ENCODE data around the gene FAM117B.

FAM117B gene

GRCh38 chr2:202634556-202635427, at the start of gene FAM117B:
FAM117B (plus strand) TSS chr2:202634969; CDS start chr2:202635188, 219 bp downstream.
- peak; percentile 98 for DNase-seq (ENCODE audit: low spot score)

- DNase-seq (ENCODE audit: low spot score): peak; percentile 84
Observed at GRCh38 chr2:202588647-202589581, 45.9 kb upstream of the FAM117B start.

GRCh38 chr2:202589582-202589949, 45.2 kb upstream of the FAM117B start:
- DNase-seq (ENCODE audit: low spot score): no peak

- no peak for DNase-seq (ENCODE audit: low spot score)
Observed at GRCh38 chr2:202592566-202592965, 42.2 kb upstream of the FAM117B start.

GRCh38 chr2:202599105-202599504, 35.7 kb upstream of the FAM117B start:
- no peak for DNase-seq (ENCODE audit: low spot score)

- no peak for DNase-seq (ENCODE audit: low spot score)
Observed at GRCh38 chr2:202599911-202600310, 34.9 kb upstream of the FAM117B start.

GRCh38 chr2:202604699-202605098, 30.1 kb upstream of the FAM117B start:
- no peak for DNase-seq (ENCODE audit: low spot score)

- no peak for DNase-seq (ENCODE audit: low spot score)
Observed at GRCh38 chr2:202605174-202605573, 29.6 kb upstream of the FAM117B start.

DNA sequence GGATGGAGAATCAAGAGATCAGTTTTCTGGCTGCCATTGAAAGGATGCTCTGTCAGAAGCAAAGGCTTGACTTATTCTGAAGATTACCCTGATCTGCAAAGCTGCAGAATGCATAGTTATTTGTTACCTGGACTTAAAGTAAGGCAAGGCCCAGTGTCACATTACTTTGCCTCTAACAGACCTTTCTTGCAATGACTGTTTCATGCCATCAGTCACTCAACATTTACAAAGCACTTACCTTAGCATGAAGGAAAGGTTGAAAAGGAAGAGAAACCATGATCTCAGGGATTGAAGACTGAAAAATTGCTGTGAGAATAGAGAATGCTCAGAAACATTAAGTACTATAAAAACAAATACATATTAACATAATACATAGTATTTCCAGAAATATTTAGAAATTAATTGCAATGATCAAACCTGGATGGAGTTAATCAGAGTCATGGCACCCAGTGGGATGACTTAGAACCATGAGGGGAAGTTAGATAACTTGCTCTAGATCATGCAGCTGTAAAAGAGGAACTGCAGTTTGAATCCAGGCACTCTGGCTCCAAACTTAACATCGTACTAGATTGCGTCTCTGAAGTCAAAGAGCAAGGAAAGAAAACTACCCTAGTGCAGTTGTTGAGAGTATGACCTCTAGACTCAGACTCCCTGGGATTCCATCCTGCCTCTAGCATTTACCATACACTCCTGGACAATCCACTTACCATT, 26.5 kb upstream of the FAM117B start:
- DNase-seq (ENCODE audit: low spot score): no peak

GRCh38 chr2:202609381-202610145, 25.2 kb upstream of the FAM117B start:
- peak; percentile 54 for DNase-seq (ENCODE audit: low spot score)

GRCh38 chr2:202610380-202610779, 24.4 kb upstream of the FAM117B start:
- no peak for DNase-seq (ENCODE audit: low spot score)

DNA sequence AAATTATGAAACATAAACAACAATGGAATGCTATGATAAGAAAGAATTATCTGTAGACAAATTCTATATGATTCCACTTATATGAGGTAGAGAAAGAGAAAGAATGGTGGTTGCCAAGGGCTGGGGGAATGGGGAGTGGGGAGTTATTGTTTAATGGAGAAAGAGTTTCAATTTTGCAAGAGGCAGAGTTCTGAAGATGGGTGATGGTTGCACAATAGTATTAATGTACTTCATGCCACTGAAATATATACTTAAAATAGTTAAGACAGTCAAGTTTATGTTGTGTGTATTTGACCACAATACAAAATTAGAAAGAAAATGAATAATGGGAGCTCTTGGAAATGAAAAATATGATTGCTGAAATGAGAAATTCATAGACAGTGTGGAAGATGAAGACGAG, 22.6 kb upstream of the FAM117B start:
- DNase-seq (ENCODE audit: low spot score): no peak

GRCh38 chr2:202613479-202613878, 21.3 kb upstream of the FAM117B start:
- no peak for DNase-seq (ENCODE audit: low spot score)

GRCh38 chr2:202624133-202624532, 10.6 kb upstream of the FAM117B start:
- DNase-seq (ENCODE audit: low spot score): no peak

DNA sequence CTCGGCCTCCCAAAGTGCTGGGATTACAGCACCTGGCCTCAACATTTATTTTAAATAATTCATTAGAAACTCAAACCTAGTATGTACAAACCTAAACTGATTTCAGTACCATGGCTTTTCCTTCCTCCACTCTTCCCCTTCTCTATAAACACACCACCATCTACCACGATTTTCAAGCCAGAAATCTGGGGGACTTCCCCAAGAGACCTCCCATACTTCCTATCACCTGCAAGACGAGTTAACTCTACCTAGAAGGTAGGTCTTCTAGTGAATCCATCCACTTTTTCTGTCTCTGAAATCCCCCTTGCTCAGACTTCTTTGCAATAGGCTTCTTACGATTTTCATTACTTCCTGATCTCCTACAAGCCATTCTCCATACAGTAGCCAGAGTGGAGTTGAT, 7.7 kb upstream of the FAM117B start:
- no peak for DNase-seq (ENCODE audit: low spot score)

GRCh38 chr2:202628646-202629198, 6.0 kb upstream of the FAM117B start:
- no peak for DNase-seq (ENCODE audit: low spot score)

DNA sequence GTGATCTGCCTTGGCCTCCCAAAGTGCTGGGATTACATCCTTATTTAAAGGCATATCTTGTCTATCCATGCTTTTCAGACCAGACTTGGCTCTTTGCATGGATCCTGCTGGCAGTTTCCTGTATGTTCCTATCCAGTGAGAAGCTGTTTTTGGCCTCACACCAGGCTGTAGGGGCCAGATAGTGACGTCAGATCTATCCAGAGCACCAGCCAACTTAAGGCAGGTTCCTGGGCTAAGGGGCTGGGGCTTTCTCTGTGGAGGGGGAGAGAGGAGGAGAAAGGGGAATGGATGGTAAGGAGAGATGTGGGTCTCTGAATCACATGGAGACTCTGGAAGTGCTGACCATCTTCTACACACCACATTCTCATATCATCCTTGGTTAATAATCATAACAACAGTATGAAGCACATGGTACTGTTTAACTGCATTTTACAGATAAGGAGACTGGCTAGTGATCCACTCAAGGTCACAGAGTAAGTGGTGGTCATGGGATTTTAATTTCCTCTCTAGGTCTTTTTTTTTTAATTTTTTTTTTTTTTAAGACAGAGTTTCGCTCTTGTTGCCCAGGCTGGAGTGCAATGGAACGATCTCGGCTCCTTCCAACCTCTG, 2.0 kb upstream of the FAM117B start:
- DNase-seq (ENCODE audit: low spot score): no peak

DNA sequence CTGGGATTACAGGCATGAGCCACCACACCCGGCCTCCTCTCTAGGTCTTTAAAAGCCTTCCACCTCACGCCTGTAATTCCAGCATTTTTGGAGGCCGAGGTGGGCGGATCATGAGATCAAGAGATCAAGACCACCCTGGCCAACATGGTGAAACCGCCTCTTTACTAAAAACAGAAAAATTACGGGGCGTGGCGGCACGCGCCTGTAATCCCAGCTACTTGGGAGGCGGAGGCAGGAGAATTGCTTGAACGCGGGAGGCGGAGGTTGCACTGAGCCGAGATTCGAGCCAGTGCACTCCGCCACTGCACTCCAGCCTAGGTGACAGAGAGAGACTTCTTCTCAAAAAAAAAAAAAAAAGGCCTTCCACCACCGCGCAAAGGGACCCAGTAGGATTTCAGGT, 1.3 kb upstream of the FAM117B start:
- DNase-seq (ENCODE audit: low spot score): no peak

- DNase-seq (ENCODE audit: low spot score): peak; percentile 97
Observed at GRCh38 chr2:202635428-202636212, 851 bp downstream of the FAM117B start.

DNA sequence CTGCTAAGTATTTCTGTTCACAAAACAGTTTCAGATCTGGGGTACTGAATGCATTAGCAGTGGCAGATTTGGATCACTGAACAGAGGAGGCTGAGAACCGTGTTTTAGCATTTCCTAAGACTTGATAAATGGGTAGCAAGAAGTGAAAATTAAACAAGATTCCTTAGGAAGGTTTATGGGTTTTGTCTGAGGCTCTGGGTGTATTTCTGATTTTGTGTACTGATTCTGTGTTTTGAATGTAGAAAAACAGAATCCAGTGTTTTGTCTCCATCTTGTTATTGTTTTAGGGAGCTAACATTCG, 1.4 kb downstream of the FAM117B start:
- no peak for DNase-seq (ENCODE audit: low spot score)

All from AG20443 (cell line).